ENCODE results near the gene SETD5. TPM values are rescaled to one million over a fixed set of nuclear protein-coding genes. Genes with fewer than 3 reads are reported as not detected.

Gene SETD5, protein sequence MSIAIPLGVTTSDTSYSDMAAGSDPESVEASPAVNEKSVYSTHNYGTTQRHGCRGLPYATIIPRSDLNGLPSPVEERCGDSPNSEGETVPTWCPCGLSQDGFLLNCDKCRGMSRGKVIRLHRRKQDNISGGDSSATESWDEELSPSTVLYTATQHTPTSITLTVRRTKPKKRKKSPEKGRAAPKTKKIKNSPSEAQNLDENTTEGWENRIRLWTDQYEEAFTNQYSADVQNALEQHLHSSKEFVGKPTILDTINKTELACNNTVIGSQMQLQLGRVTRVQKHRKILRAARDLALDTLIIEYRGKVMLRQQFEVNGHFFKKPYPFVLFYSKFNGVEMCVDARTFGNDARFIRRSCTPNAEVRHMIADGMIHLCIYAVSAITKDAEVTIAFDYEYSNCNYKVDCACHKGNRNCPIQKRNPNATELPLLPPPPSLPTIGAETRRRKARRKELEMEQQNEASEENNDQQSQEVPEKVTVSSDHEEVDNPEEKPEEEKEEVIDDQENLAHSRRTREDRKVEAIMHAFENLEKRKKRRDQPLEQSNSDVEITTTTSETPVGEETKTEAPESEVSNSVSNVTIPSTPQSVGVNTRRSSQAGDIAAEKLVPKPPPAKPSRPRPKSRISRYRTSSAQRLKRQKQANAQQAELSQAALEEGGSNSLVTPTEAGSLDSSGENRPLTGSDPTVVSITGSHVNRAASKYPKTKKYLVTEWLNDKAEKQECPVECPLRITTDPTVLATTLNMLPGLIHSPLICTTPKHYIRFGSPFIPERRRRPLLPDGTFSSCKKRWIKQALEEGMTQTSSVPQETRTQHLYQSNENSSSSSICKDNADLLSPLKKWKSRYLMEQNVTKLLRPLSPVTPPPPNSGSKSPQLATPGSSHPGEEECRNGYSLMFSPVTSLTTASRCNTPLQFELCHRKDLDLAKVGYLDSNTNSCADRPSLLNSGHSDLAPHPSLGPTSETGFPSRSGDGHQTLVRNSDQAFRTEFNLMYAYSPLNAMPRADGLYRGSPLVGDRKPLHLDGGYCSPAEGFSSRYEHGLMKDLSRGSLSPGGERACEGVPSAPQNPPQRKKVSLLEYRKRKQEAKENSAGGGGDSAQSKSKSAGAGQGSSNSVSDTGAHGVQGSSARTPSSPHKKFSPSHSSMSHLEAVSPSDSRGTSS (N-terminal part only)
- total RNA-seq (2021), result 151 and 166 TPM in 2 replicates
- percentile 97 among the genes with signal in this experiment for Bru-seq, nascent RNA
- percentile 96 among the genes with signal in this experiment for BruChase-seq, experiment 1, labeled RNA remaining after a 2-hour chase
- percentile 92 among the genes with signal in this experiment for BruChase-seq, experiment 2, labeled RNA remaining after a 6-hour chase
- long read RNA-seq, full-length matches to known transcripts, result 2 of 35 reads
- long read RNA-seq, partial matches to known transcripts, result 16 of 35 reads
- long read RNA-seq, other reads (novel, unspliced or antisense), result 17 of 35 reads

DNA sequence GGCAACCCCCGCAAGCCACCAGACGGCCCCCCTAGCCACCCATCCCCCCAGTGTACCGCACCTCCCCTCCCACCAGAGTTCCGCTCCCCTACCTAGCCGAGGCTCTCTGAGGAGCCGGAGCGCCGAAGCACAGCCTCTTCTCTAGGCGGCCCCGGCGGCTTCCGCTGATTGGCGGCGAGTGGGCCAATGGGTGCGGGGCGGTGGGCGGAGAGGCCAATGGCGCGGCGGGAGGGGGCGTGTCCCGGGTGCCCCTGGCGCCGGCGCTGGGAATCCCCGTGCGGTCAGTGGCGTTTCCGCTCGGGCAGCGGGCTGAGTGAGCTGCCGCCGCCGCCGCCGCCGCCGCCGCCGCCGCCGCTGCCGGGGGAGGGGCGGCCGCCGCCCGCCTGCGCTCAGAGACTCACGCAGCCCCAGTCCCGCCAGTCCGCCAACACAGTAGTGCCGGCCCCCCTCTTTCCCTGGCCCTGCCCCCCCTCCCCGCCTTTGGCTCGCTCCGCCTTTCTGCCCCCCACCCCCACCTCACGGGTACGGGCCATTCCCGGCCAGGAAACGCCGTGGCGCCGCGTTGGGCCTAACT lies at the start of gene SETD5:
SETD5 (plus strand) TSS at position 284 of the 574 bp plus-strand sequence. CDS start 31,324 bp downstream, outside the sequence.
- Histone ChIP-seq H3K4me1 (ENCODE audit: insufficient read depth, low read length, poor library complexity, severe bottlenecking) (peaks cover 51% of the 10 kb centered on the region), H3K9me3 (ENCODE audit: low read depth, low read length, poor library complexity, severe bottlenecking) (no peaks in the 10 kb centered on the region), H3K27me3 (replicated peaks; ENCODE audit: insufficient read depth, low read depth, low read length, poor library complexity) (no peaks in the 10 kb centered on the region), H3K27ac (ENCODE audit: low read depth, low read length, poor library complexity, severe bottlenecking) (peak within 1 kb of the TSS; percentile 97), H3K4me3 (ENCODE audit: low read depth, low read length, poor library complexity, severe bottlenecking) (peak within 1 kb of the TSS; percentile 70), H3K36me3 (ENCODE audit: insufficient read depth, low read length, poor library complexity, severe bottlenecking) (peaks cover 27% of the 10 kb centered on the region)
- intact Hi-C loops (cut with micrococcal nuclease; ENCODE audit: unreplicated experiment), result loop anchor here (2.0 kb wide), 3 partner anchors 25 to 395 kb away; partner anchors contain the start of genes ARPC4, TADA3 and THUMPD3
- ChIA-PET POLR2A (ENCODE audit: low non-redundant PET) (interaction anchor here (0.6 to 0.8 kb wide), 4 partner anchors 23 to 620 kb away, joined by 3 to 5 read pairs (median 4); partner anchors contain the start of gene THUMPD3), CTCF (no interaction called here)
- BruUV-seq (replicated peaks), result no TSS peak
- peak; percentile 98 for DNase-seq (ENCODE audit: low spot score)
- TF ChIP-seq EZH2 (IDR thresholded peaks at IDR 0.05; ENCODE audit: borderline replicate concordance, low read depth, low read length, poor library complexity, severe bottlenecking), result no peak
- TF ChIP-seq, protein P1, sequence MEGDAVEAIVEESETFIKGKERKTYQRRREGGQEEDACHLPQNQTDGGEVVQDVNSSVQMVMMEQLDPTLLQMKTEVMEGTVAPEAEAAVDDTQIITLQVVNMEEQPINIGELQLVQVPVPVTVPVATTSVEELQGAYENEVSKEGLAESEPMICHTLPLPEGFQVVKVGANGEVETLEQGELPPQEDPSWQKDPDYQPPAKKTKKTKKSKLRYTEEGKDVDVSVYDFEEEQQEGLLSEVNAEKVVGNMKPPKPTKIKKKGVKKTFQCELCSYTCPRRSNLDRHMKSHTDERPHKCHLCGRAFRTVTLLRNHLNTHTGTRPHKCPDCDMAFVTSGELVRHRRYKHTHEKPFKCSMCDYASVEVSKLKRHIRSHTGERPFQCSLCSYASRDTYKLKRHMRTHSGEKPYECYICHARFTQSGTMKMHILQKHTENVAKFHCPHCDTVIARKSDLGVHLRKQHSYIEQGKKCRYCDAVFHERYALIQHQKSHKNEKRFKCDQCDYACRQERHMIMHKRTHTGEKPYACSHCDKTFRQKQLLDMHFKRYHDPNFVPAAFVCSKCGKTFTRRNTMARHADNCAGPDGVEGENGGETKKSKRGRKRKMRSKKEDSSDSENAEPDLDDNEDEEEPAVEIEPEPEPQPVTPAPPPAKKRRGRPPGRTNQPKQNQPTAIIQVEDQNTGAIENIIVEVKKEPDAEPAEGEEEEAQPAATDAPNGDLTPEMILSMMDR (conservative IDR thresholded peaks at IDR 0.05; ENCODE audit: low read depth, low read length), result no peak

DNA sequence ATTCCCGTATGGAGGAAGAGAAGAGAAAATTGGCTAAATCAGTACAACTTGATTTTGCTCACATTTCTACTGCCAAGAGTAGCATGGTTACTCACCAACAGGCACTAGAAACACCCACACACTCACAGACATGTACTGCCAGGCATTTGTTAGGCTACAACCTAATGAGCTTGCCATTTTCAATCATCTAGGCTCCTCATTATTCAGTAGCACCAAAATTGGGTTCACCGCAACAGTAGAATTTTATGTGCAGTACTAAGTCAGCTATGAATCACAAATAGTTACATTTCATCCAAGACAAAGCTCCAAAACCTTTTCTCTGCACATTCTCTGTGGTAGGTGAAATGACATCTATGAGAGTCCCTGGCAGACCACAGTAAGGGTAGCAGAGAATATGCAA lies 49.5 kb upstream of the SETD5 start:
- BruUV-seq (replicated peaks), result no TSS peak
- no peak for DNase-seq (ENCODE audit: low spot score)

More for the DNA sequence above, 49.5 kb upstream of the SETD5 start:
- Histone ChIP-seq H3K36me3 (ENCODE audit: insufficient read depth, low read length, poor library complexity, severe bottlenecking) (no peaks in the 10 kb centered on the region), H3K27me3 (replicated peaks; ENCODE audit: insufficient read depth, low read depth, low read length, poor library complexity) (no peaks in the 10 kb centered on the region), H3K9me3 (ENCODE audit: low read depth, low read length, poor library complexity, severe bottlenecking) (no peaks in the 10 kb centered on the region), H3K4me3 (ENCODE audit: low read depth, low read length, poor library complexity, severe bottlenecking) (no peak overlapping the region), H3K27ac (ENCODE audit: low read depth, low read length, poor library complexity, severe bottlenecking) (no peak overlapping the region), H3K4me1 (ENCODE audit: insufficient read depth, low read length, poor library complexity, severe bottlenecking) (no peaks in the 10 kb centered on the region)
- POLR2A ChIA-PET (ENCODE audit: low non-redundant PET), result no interaction called here
- CTCF ChIA-PET, result no interaction called here
- TF ChIP-seq, protein P1 (conservative IDR thresholded peaks at IDR 0.05; ENCODE audit: low read depth, low read length), result no peak
- no peak for TF ChIP-seq EZH2 (IDR thresholded peaks at IDR 0.05; ENCODE audit: borderline replicate concordance, low read depth, low read length, poor library complexity, severe bottlenecking)
- intact Hi-C loops (cut with micrococcal nuclease; ENCODE audit: unreplicated experiment), result no loop called here

Data from A673 (cell line).